A673 (cell line): ENCODE data around the gene PBX1.

ENCODE experiments used
- EZH2 ChIP-seq: fragments of 200-600 bp; sonication (generic); IDR thresholded peaks from 2 replicates; pipeline ENCODE4 v1.6.1; 2017; ENCODE audit warnings: borderline replicate concordance, low read depth, mild to moderate bottlenecking, mixed read lengths, antibody characterized with exemption, low read length; ENCODE audit not compliant: poor library complexity, severe bottlenecking
- TF ChIP-seq, protein P1 (sequence below): fragments of 300-800, 200-600 bp; sonication (generic); conservative IDR thresholded peaks from 2 replicates; pipeline ENCODE4 v1.5.1; 2017; ENCODE audit warnings: low read depth, mild to moderate bottlenecking, antibody characterized with exemption, low read length, moderate library complexity, mixed read lengths

GRCh38 chr1:164875518-164875917, 316.5 kb downstream of the PBX1 start:
- TF ChIP-seq EZH2: no peak
- TF ChIP-seq, protein P1, sequence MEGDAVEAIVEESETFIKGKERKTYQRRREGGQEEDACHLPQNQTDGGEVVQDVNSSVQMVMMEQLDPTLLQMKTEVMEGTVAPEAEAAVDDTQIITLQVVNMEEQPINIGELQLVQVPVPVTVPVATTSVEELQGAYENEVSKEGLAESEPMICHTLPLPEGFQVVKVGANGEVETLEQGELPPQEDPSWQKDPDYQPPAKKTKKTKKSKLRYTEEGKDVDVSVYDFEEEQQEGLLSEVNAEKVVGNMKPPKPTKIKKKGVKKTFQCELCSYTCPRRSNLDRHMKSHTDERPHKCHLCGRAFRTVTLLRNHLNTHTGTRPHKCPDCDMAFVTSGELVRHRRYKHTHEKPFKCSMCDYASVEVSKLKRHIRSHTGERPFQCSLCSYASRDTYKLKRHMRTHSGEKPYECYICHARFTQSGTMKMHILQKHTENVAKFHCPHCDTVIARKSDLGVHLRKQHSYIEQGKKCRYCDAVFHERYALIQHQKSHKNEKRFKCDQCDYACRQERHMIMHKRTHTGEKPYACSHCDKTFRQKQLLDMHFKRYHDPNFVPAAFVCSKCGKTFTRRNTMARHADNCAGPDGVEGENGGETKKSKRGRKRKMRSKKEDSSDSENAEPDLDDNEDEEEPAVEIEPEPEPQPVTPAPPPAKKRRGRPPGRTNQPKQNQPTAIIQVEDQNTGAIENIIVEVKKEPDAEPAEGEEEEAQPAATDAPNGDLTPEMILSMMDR: no peak
